ENCODE measurements around the gene FUNDC2.
"Not testable (repeated sequence)": the region's sequence is repeated elsewhere in the genome, so short reads cannot be mapped to it uniquely, and the experiment has no call there.

Gene FUNDC2, protein sequence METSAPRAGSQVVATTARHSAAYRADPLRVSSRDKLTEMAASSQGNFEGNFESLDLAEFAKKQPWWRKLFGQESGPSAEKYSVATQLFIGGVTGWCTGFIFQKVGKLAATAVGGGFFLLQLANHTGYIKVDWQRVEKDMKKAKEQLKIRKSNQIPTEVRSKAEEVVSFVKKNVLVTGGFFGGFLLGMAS

DNA sequence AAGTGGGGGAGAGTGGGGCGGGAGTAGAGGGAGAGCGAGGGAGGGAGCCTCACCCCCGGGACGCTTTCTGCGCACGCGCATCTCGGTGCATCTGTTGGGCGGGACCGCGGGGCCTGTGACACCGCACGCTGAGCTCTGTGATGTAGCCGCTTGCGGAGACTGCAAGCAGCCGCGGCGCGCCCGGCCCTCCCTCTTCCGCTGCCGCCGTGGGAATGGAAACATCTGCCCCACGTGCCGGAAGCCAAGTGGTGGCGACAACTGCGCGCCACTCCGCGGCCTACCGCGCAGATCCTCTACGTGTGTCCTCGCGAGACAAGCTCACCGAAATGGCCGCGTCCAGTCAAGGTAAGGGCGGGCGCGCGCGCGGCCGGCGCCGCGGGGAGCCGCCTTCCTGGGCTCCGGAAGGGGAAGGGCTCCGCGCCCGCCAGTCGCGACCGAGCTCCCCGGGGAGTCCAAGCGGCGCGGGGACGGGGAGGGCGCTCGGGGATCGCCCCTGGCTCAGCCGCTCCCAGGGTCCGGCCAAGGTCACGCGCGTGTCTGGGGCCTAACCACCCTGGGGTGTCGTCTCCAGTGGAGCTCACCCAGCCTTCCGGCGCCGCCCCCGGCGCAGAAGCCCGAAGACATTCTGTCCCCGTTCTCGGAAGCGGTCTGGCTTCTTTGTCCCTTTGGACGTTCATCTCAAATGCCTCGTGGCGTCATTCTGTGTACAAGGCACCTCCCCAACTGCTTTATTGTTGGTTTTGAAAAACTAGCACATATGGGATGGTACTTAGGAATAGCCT lies at the start of gene FUNDC2:
FUNDC2 (plus strand) TSS at position 118 of the 782 bp plus-strand sequence; CDS start at position 213, 95 bp downstream.
- peak; percentile 86 for DNase-seq

GRCh38 chrX:154979629-154980028 lies 47.0 kb upstream of the FUNDC2 start:
- DNase-seq: no peak

- no peak for DNase-seq
Observed at GRCh38 chrX:154980330-154981115, 46.1 kb upstream of the FUNDC2 start.

- no peak for DNase-seq
Observed at GRCh38 chrX:154981116-154981411, 45.6 kb upstream of the FUNDC2 start.

- DNase-seq: no peak
Observed at GRCh38 chrX:154986826-154987575, 39.6 kb upstream of the FUNDC2 start.

DNA sequence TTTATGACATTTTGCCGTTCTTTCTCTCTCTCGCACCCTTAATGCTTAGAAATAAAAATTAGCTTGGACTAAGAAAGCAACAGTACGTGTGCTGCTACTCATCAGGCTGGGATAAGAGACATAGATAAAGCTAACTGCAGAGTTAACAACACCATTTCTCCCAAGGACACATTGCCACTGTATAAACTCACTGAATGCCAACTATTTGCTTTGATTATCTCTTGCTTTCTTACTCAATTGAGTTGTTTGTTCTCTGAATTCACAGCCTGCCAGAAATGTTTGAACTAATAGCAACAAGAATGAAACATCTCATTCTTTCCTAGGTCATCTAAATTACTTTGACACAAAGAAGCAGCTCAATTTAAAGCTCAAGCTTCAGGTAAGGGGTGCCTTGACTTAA lies 38.7 kb upstream of the FUNDC2 start:
- DNase-seq: no peak

- DNase-seq: no peak
Observed at GRCh38 chrX:154988719-154989118, 37.9 kb upstream of the FUNDC2 start.

DNA sequence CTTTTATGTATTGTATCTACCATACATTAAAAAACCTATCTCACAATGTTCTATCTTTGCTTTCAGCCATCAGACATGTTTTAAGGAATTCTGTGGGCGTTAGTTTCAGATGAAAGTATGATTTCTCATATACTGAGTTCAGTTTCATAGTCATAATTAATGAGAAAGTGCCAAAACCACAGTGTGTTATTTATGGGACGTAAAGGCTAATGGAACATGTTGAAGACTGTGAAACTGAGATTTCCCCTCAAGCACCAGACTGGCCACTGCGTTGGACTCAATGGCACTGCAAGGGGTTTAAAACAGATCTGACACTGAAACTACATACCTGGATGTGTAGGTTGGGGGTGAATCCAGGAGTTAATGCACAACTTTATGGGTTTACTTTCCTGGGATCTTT lies 36.1 kb upstream of the FUNDC2 start:
- no peak for DNase-seq

- no peak for DNase-seq
Observed at GRCh38 chrX:154991039-154991438, 35.6 kb upstream of the FUNDC2 start.

DNA sequence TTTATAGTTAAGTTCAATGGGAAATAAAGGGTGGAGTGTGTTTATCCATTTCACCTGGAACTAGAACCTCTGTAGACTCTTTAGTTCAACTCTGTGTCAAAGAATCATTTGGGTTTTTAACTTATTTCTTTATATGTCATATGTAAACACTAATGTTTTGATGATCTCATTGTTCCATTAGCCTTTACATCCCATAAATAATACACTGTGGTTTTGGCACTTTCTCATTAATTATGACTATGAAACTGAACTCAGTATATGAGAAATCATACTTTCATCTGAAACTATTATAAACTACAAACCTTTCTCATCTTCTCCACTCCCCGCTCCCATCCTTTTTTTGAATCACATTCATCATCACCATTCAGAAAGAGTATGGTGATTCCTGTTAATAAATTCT lies 35.2 kb upstream of the FUNDC2 start:
- no peak for DNase-seq

- DNase-seq: no peak
Observed at GRCh38 chrX:154998204-154998880, 28.3 kb upstream of the FUNDC2 start.

GRCh38 chrX:155000841-155001240 lies 25.8 kb upstream of the FUNDC2 start:
- DNase-seq: no peak

GRCh38 chrX:155001873-155002272 lies 24.8 kb upstream of the FUNDC2 start:
- DNase-seq: no peak

DNA sequence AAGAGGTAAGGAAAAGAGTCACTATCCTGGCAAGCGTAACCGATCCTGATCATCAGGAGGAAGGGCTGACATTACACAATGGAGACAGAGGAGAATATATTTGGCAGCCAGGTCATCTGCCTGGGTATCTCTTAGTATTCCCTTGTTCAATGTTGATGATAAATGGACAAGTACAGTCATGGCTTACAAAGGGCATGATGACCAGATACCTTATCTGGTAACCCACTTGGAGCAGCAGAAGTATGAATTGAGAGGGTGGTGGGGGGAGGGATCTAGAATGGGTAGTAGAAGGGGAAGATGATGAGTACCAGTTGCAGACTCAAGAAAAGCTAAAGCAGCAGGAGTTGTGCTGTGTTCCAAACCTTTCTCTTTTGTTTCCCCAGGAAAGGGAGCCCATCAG lies 21.5 kb upstream of the FUNDC2 start:
- no peak for DNase-seq

DNA sequence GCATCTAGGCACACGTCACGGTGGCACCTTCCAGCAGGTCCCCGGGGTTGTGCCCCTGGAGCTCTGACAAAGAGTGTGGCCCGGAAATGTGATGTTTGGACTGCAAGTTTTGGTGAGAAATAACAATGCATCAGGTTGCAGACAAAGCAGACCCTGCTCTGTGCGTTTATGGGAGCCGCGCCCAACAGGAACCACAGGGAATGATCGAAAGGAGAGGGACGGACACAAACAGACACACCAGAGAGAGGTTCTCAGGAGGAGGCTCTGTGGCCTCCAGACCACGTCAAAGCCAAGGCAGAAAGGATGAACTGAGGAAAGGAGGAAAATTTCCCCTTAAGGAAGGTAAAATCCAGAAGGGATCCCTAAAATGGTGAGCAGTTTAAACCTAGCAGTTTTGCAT lies 20.3 kb upstream of the FUNDC2 start:
- DNase-seq: not testable (repeated sequence)

- not testable (repeated sequence) for DNase-seq
Observed at GRCh38 chrX:155006913-155007671, 19.6 kb upstream of the FUNDC2 start.

- DNase-seq: not testable (repeated sequence)
Observed at GRCh38 chrX:155008578-155008977, 18.1 kb upstream of the FUNDC2 start.

GRCh38 chrX:155009994-155010472 lies 16.6 kb upstream of the FUNDC2 start:
- DNase-seq: no peak

DNA sequence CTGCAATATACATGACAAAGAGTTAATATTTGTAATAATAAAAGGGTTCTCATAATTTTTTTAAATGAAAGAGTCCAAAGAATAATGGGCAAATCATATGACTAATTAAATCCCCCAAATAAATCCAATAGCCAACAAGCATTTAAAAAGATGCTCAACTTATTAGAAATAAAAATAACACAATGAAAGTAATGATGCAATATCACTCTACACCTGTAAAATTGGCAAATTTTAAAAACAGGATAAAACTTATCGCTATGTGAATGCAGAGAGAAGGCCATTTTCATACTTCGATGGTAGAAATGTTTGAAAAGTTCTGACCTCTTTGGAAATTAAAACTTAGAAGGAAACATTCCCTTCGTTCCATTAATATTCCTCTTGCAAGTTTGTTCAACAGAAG lies 6.1 kb upstream of the FUNDC2 start:
- no peak for DNase-seq

DNA sequence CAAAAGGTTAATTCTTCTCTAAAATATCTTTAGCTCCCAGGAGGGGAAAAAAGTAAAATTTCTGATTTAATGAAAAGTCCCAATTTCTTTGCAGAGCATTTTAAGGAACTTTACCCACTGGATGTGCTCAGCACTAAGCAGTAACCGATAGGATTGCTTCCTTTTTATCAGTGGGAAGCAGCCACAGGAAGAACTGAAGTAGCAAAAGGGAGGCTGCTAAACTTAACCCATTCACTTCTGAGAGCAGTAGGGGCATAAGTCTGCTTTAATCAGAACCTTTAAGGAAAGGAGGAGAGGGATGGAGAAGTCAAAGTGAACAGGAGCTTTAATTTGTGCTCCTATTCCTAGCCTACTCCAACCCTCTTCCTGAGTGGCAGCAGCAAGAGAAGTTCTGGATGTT lies 4.1 kb upstream of the FUNDC2 start, which contains the start of gene F8:
F8 (minus strand) TSS at position 139 of the 400 bp plus-strand sequence. CDS start 171 bp downstream, outside the sequence.
- DNase-seq: no peak

Measured in NCI-H226 (cell line).